HL-60 (cell line): ENCODE data around the gene ATG16L1.

Experiments used
- DNase-seq, 2 experiments: peaks; one replicate each; pipeline ENCODE4 v3.0.0-alpha.2; 2010 to 2020; ENCODE audit warnings: low read depth in 1 of 2, low spot score in 1 of 2
- H3K27ac ChIP-seq: fragments of 250-450 bp; sonication (Bioruptor Pico); replicated peaks from 2 replicates; pipeline ENCODE4 v1.5.1; 2020; ENCODE audit warnings: mild to moderate bottlenecking, moderate library complexity
- H3K27me3 ChIP-seq: fragments of 250-450 bp; sonication (Bioruptor Pico); 2 replicates; pipeline ENCODE4 v1.5.1; 2021; ENCODE audit warnings: mild to moderate bottlenecking, moderate library complexity; ENCODE audit not compliant: insufficient read depth, poor library complexity, severe bottlenecking
- H3K4me3 ChIP-seq: replicated peaks from 2 replicates; pipeline ENCODE4 v1.5.1; 2011; ENCODE audit warnings: mild to moderate bottlenecking, control low read depth, low read length; ENCODE audit not compliant: insufficient read depth
- CTCF ChIP-seq: IDR thresholded peaks from one replicate; pipeline ENCODE4 v1.5.1; 2011; ENCODE audit warnings: low read length, control low read depth, inconsistent platforms; ENCODE audit not compliant: insufficient read depth
- GABPA ChIP-seq: IDR thresholded peaks from 2 replicates; pipeline ENCODE4 v1.6.1; 2012; ENCODE audit warnings: low read depth
- POLR2AphosphoS5 ChIP-seq: IDR thresholded peaks from 2 replicates; pipeline ENCODE4 v1.6.1; 2012; ENCODE audit warnings: low read depth
- REST ChIP-seq: IDR thresholded peaks from 2 replicates; pipeline ENCODE4 v1.6.1; 2012; ENCODE audit warnings: low read depth; ENCODE audit not compliant: insufficient replicate concordance
- SPI1 ChIP-seq: IDR thresholded peaks from 2 replicates; pipeline ENCODE4 v1.6.1; 2012; ENCODE audit warnings: low read depth, mild to moderate bottlenecking, borderline replicate concordance

The ATG16L1 gene

GRCh38 chr2:233288663-233289062, 37.2 kb downstream of the ATG16L1 start:
- Histone ChIP-seq H3K27me3 (no peaks in the 10 kb centered on the region), H3K4me3 (no peak overlapping the region), H3K27ac (no peak overlapping the region)
- no peak for TF ChIP-seq POLR2AphosphoS5
- no peak for TF ChIP-seq REST
- TF ChIP-seq CTCF = no peak
- no peak for TF ChIP-seq SPI1
- TF ChIP-seq GABPA = no peak
- DNase-seq = no peak

- H3K4me3 ChIP-seq = no peak overlapping the region
- no peak for TF ChIP-seq SPI1
- TF ChIP-seq CTCF = no peak
- no peak for TF ChIP-seq REST
- TF ChIP-seq POLR2AphosphoS5 = no peak
- TF ChIP-seq GABPA = no peak
- H3K27ac ChIP-seq = no peak overlapping the region
- H3K27me3 ChIP-seq = no peaks in the 10 kb centered on the region
- no peak for DNase-seq
Measured at GRCh38 chr2:233289648-233290047, 38.2 kb downstream of the ATG16L1 start.

- DNase-seq = no peak
- no peak for TF ChIP-seq POLR2AphosphoS5
- no peak for TF ChIP-seq GABPA
- no peak for TF ChIP-seq SPI1
- no peak for TF ChIP-seq REST
- TF ChIP-seq CTCF = no peak
- Histone ChIP-seq H3K4me3 (no peak overlapping the region), H3K27ac (no peak overlapping the region), H3K27me3 (no peaks in the 10 kb centered on the region)
Measured at GRCh38 chr2:233290051-233290845, 38.8 kb downstream of the ATG16L1 start.
